GM19351 (cell line): ENCODE data around the gene RDH13.
"Not testable (repeated sequence)": the region's sequence is repeated elsewhere in the genome, so short reads cannot be mapped to it uniquely, and the experiment has no call there.

Source experiments
- ATAC-seq: cut with Tn5 transposase; IDR thresholded peaks from one replicate; pipeline ENCODE4 v1.9.1; 2021; ENCODE audit warnings: mild to moderate bottlenecking, moderate library complexity; ENCODE audit not compliant: unreplicated experiment

RDH13 gene

GRCh38 chr19:55020351-55020750, 42.6 kb downstream of the RDH13 start:
- ATAC-seq: not testable (repeated sequence)

- ATAC-seq: no peak
Measured at GRCh38 chr19:55018633-55019032, 44.3 kb downstream of the RDH13 start.

- no peak for ATAC-seq
Measured at GRCh38 chr19:55018216-55018615, 44.7 kb downstream of the RDH13 start.

DNA sequence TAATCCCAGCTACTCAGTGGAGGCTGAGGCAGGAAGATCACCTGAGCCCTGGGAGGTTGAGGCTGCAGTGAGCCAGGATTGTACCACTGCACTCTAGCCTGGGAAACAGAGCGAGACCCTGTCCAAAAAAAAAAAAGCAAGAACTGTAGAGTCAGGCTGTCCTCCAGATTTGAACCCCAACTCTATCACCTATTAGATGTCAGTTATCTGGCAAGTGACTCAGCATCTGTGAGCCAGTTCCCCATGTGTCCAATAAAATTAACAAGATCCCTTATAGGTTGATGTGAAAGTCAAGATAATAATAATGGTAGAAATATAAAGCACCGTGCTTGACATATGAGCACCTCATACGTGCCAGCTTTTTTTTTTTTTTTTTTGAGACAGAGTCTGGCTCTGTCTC, 46.9 kb downstream of the RDH13 start:
- no peak for ATAC-seq

DNA sequence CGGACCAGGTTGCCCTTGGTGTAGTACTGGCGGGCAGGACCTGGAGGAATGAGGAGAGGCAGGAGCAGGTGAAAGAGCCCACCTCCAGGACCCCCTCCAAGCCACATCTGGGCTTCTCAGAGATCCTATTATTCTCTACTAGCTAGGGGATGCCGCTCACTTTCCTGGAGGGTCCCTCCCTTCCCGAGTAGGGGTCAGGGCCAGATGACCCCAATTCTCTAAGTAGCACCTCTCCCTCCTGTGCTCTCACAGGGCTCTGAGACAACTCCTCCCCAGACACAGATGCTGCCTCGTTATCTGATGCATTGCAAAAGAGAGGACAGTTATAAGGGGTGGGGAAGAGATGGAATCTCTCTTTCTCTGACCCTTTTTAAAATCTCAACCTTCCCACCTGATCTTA, 47.8 kb downstream of the RDH13 start:
- ATAC-seq: no peak

GRCh38 chr19:55014714-55015113, 48.2 kb downstream of the RDH13 start:
- ATAC-seq: no peak

GRCh38 chr19:55013596-55013995, 49.4 kb downstream of the RDH13 start:
- ATAC-seq: no peak

DNA sequence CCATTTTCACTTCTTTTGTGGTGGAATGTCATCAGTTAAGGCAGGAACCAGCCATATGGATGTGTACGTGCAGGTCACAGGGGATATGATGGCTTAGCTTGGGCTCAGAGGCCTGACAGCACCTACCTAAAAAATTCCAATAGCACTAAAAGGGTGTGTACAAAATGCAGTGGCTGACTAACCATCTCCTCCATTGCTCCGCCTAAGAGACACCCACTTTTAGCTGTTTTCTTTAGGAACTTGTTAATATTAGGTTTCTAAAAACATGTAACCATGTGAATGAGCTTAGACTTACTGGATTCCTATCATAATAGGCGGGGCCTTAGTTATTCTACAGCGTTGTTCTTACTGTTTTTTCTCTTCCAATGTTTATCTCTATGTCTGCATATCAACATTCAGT, 50.6 kb downstream of the RDH13 start:
- ATAC-seq: no peak

GRCh38 chr19:55010561-55010960, 52.4 kb downstream of the RDH13 start:
- ATAC-seq: not testable (repeated sequence)

GRCh38 chr19:55008781-55009180, 54.2 kb downstream of the RDH13 start:
- not testable (repeated sequence) for ATAC-seq

- not testable (repeated sequence) for ATAC-seq
Measured at GRCh38 chr19:55008189-55008588, 54.8 kb downstream of the RDH13 start.

DNA sequence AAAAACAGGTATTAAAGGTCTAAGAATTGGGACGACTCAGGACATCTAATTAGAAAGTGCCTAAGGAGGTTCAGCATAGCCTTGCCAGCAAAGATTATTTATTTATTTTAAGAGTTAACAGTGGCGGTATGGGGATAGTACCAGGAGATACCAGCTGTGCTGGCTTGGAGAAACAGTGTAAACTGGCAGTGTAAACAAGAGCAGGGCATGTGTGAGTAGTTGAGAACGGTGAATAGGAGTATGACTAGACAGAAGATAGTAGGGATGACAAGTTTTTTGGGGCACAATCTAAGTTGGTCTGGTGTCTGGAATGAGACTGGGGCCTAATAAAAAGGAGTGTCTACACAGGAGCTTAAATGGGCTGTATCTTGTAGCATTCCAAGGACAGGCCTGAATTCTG, 55.4 kb downstream of the RDH13 start:
- not testable (repeated sequence) for ATAC-seq

DNA sequence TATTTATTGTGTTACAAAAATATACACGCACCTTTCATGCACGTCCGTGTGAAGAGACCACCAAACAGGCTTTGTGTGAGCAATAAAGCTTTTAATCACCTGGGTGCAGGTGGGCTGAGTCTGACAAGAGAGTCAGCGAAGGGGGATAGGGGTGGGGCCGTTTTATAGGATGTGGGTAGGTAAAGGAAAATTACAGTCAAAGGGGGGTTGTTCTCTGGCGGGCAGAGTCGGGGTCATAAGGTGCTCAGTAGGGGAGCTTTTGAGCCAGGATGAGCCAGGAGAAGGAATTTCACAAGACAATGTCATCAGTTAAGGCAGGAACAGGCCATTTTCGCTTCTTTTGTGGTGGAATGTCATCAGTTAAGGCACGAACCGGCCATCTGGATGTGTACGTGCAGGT, 56.2 kb downstream of the RDH13 start:
- not testable (repeated sequence) for ATAC-seq

DNA sequence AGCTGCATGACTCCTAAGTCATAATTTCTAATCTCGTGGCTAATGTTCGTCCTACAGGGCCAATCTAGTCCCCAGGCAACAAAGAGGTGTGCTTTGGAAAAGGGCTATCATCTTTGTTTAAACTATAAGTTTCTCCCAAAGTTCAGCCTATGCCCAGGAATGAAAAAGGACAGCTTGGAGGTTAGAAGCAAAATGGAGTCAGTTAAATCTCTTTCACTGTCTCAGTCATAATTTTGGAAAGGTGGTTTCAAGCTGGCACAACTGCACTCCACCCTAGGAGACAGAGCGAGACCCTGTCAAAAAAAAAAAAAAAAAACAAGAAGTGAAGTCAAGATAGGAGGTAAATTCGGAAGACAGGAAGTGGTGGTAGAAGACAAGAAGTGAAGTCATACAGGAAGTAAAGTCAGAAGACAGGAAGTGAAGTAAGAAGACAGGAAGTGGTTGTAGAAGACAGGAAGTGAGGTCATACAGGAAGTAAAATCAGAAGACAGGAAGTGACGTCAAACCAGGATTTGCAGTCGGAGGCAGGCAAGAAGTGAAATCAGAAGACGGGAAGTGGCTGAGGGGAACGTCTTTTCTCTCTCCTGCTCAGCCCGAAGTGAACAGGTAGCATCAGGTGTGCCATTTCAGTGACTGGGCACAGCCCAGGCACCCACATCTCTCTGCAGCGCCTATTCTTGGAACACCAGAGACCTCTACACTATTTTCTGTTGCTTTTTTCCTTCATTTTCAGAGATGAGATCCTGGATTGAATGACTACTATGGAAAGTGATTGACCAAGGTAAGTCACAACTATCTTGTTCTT, 57.1 kb downstream of the RDH13 start:
- no peak for ATAC-seq

GRCh38 chr19:55000761-55001160, 62.2 kb downstream of the RDH13 start:
- no peak for ATAC-seq

DNA sequence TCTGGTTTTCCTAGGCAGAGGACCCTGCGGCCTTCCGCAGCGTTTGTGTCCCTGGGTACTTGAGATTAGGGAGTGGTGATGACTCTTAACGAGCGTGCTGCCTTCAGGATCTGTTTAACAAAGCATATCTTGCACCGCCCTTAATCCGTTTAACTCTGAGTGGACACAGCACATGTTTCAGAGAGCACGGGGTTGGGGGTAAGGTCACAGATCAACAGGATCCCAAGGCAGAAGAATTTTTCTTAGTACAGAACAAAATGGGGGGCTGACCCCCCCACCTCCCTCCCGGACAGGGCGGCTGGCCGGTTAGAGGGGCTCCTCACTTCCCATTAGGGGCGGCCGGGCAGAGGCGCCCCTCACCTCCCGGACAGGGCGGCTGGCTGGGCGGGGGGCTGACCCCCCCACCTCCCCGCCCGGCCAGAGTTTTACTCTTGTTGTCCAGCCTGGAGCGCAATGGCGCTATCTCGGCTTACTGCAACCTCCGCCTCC, 64.2 kb downstream of the RDH13 start:
- not testable (repeated sequence) for ATAC-seq

- no peak for ATAC-seq
Measured at GRCh38 chr19:54995561-54995960, 67.4 kb downstream of the RDH13 start.
